Gastrocnemius medialis (tissue), 4 donors: Measurements from ENCODE around the gene PLEKHM2. TPM values are rescaled to one million over a fixed set of nuclear protein-coding genes. Genes with fewer than 3 reads are reported as not detected.

Source experiments
- ATAC-seq, 2 donors: fragments of 150-250 bp; one replicate each; pipeline ENCODE4 v1.9.1; 2016
- DNase-seq, 2 donors: peaks; one replicate each; pipeline ENCODE4 v3.0.0-alpha.2; 2019
- H3K27ac ChIP-seq, 4 donors: fragments of 200-600 bp; sonication (generic); 1 replicate in 1 of 4; 2 replicates in 3 of 4; pipeline ENCODE4 v1.5.1; 2016 to 2018; ENCODE audit warnings: mild to moderate bottlenecking in 2 of 4, moderate library complexity in 1 of 4
- H3K27me3 ChIP-seq, 3 donors: fragments of 200-600 bp; sonication (generic) in 2 of 3; 1 replicate in 1 of 3; 2 replicates in 2 of 3; pipeline versions ENCODE4 v1.5.1 to v1.6.0; 2016 to 2019; ENCODE audit warnings: mild to moderate bottlenecking in 1 of 3, moderate library complexity in 1 of 3
- H3K36me3 ChIP-seq, 2 donors: fragments of 200-600 bp; sonication (generic) in 1 of 2; one replicate each; pipeline ENCODE4 v1.5.1; 2017 to 2018
- H3K4me1 ChIP-seq, 2 donors: fragments of 200-600 bp; sonication (generic) in 1 of 2; one replicate each; pipeline ENCODE4 v1.5.1; 2016 to 2017; ENCODE audit warnings: mild to moderate bottlenecking in 2 of 2
- H3K4me3 ChIP-seq, 4 donors: fragments of 200-600 bp; sonication (generic) in 3 of 4; 1 replicate in 1 of 4; 2 replicates in 3 of 4; pipeline ENCODE4 v1.5.1; 2016 to 2019; ENCODE audit warnings: mild to moderate bottlenecking in 2 of 4
- H3K9me3 ChIP-seq, 3 donors: fragments of 200-600 bp; sonication (generic) in 2 of 3; 1 replicate in 1 of 3; 2 replicates in 2 of 3; pipeline ENCODE4 v1.5.1; 2016 to 2019
- POLR2A ChIP-seq, 2 donors: fragments of 450-650 bp; IDR thresholded peaks; one replicate each; pipeline ENCODE4 v1.6.1; 2017; ENCODE audit warnings: antibody characterized with exemption in 2 of 2, mild to moderate bottlenecking in 2 of 2, moderate library complexity in 2 of 2
- in situ Hi-C, 4 donors: fragments of 200-750 bp; cut with MboI; loops; one replicate each; pipeline versions ENCODE4 v1.15.0 to v1.8.0; 2017; ENCODE audit warnings: low sequenced_read_pairs in 4 of 4
- intact Hi-C: fragments of 100-400 bp; cut with DNase I; formaldehyde crosslinking; loops from one replicate; pipeline ENCODE4 v1.15.1; 2023; ENCODE audit warnings: low total_unique reads
- total RNA-seq, 4 donors: library from RNA; depleted of rRNA; stranded (reverse); fragments of >200 nt; gene quantifications; one replicate each; pipeline versions ENCODE4 v1.1.0 to v1.2.3, GENCODE V29; 2016
- TF ChIP-seq, protein P1 (sequence below), 5 experiments: fragments of 450-650 bp in 3 of 5; fragments of 200-600 bp in 2 of 5; sonication (generic) in 2 of 5; IDR thresholded peaks in 4 of 5; conservative IDR thresholded peaks in 1 of 5; 1 replicate in 4 of 5; 2 replicates in 1 of 5; pipeline ENCODE4 v1.5.1; 2016 to 2019; ENCODE audit warnings: antibody characterized with exemption in 5 of 5, mild to moderate bottlenecking in 3 of 5, moderate library complexity in 3 of 5

Gene PLEKHM2
- total RNA-seq, 4 donors from 2014 or later: 86.7 to 170 (median 144) TPM

DNA sequence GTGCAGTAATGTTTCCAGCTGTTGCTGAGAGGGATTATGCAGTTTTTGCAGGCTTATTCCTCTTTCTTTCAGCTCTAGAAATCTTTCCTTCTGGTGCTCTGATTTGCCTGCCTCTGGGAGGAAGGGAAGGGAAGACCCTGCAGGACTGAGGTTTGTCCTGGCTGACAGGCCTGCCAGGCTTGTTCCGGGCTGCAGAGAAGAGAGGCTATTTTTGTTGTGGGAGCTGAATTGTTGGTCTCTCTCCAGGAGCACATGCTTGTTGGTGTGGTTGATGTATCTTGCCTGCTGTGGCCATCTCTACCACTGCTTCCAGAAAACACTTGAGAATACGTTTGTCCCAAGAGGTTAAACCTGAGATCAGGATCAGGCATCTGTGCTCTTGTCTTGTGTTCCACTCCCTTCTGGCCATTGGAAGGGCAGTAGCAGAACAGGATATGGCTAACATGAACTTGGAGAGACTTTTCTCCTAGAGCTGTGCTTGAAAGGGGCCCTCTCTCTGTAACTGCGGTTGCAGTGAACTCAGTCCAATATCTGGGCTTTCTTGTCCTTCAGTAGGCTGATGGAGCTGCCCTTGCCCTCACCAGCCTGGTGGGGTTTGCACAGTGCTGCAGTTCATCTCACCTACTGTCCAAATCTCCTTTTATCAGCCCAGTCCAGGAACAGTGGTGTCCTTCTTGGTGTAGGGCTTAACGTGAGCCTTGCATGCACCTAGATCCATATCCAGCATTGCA, 30.5 kb downstream of the PLEKHM2 start:
- ATAC-seq (peak; percentile 76 to 80), DNase-seq (peak; percentile 86 to 87)
- H3K4me1 ChIP-seq: peaks cover 83 to 95% of the 10 kb centered on the region in 2 donors
- H3K36me3 ChIP-seq: peaks cover 0 to 15% of the 10 kb centered on the region in 2 donors
- H3K27me3 ChIP-seq: no peaks in the 10 kb centered on the region
- peak overlapping the region; percentile 93 to 96 (median 96) for H3K27ac ChIP-seq
- intact Hi-C loops (loop anchor here (10.0 kb wide), 1 partner anchor 300 kb away; the partner anchor contains the start of gene HSPB7), in situ Hi-C loops (no loop called here)
- H3K9me3 ChIP-seq: no peaks in the 10 kb centered on the region
- TF ChIP-seq, protein P1, sequence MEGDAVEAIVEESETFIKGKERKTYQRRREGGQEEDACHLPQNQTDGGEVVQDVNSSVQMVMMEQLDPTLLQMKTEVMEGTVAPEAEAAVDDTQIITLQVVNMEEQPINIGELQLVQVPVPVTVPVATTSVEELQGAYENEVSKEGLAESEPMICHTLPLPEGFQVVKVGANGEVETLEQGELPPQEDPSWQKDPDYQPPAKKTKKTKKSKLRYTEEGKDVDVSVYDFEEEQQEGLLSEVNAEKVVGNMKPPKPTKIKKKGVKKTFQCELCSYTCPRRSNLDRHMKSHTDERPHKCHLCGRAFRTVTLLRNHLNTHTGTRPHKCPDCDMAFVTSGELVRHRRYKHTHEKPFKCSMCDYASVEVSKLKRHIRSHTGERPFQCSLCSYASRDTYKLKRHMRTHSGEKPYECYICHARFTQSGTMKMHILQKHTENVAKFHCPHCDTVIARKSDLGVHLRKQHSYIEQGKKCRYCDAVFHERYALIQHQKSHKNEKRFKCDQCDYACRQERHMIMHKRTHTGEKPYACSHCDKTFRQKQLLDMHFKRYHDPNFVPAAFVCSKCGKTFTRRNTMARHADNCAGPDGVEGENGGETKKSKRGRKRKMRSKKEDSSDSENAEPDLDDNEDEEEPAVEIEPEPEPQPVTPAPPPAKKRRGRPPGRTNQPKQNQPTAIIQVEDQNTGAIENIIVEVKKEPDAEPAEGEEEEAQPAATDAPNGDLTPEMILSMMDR (IDR thresholded peaks at IDR 0.05 in 4 of 5, conservative IDR thresholded peaks at IDR 0.05 in 1 of 5): no peak
- TF ChIP-seq POLR2A (IDR thresholded peaks at IDR 0.05): peak; percentile 43 to 74
- H3K4me3 ChIP-seq: peak overlapping the region in 1 of 4 donors; percentile 2

DNA sequence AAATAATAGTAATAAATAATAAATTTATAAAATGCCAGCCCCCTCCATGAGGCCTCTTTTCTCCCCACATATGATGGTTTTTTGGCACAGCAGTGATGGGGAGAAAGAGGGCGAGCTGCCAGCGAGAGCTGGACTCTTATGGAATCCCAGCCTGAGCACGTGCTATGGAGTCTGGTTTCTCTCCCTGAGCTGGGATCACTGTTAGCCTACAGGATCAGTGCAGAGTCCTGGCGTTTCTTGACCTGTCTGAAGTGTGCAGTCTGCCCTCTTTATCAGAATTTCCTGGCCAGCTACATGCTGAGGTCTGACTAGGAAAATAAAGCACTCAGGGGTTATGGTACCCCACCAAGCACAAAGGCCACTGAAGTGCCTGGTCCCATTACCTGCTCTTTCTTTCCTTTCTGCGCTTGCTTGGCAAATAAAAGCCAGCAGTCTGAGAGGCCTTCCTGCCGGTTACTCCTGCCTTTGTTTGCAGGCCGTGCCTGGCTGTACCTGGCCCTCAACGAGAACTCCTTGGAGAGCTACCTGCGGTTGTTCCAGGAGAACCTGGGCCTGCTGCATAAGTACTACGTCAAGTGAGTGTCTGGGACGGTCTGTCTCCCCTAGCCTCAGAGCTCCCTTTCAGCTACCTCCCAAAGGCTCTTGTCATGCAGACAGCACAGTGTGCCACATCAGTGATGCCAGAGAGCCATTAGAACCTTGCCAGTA, 33.5 kb downstream of the PLEKHM2 start:
- intact Hi-C loops (loop anchor here (1.0 to 10.0 kb wide), 2 partner anchors 19 to 297 kb away; partner anchors contain the start of genes HSPB7 and SLC25A34), in situ Hi-C loops (no loop called here)
- Histone ChIP-seq H3K4me3 (no peak overlapping the region), H3K4me1 (peaks cover 80 to 82% of the 10 kb centered on the region in 2 donors), H3K27ac (peak overlapping the region; percentile 93 to 96 (median 96)), H3K27me3 (no peaks in the 10 kb centered on the region), H3K9me3 (no peaks in the 10 kb centered on the region), H3K36me3 (peaks cover 0 to 39% of the 10 kb centered on the region in 2 donors)
- ATAC-seq: peak; percentile 15 to 33
- TF ChIP-seq, protein P1 (IDR thresholded peaks at IDR 0.05 in 4 of 5, conservative IDR thresholded peaks at IDR 0.05 in 1 of 5): no peak
- peak in 1 of 2 donors; percentile 54 for DNase-seq

DNA sequence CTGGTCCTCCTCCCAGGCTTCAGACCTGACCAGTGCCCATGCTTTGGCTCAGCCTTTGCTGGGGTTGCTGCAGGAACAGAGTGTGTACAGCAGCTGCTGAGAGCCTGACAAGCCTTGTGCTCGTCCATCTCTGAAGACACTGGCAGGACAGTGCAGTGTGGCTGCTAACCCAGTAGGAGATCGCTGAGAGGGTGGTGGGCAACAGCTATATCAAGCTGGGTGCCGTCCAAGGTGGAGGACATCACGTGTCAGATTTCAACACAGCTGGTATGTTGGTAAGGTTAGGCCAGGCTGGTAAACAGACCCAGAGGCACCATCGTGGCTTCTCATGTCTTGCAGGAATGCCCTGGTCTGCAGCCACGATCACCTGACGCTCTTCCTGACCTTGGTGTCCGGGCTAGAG, 34.1 kb downstream of the PLEKHM2 start:
- DNase-seq (peak; percentile 81 to 93), ATAC-seq (peak; percentile 66 to 77)
- Histone ChIP-seq H3K27ac (peak overlapping the region; percentile 93 to 96 (median 96)), H3K36me3 (peaks cover 0 to 39% of the 10 kb centered on the region in 2 donors), H3K4me1 (peaks cover 80 to 82% of the 10 kb centered on the region in 2 donors), H3K9me3 (no peaks in the 10 kb centered on the region), H3K4me3 (no peak overlapping the region), H3K27me3 (no peaks in the 10 kb centered on the region)
- TF ChIP-seq, protein P1 (IDR thresholded peaks at IDR 0.05 in 4 of 5, conservative IDR thresholded peaks at IDR 0.05 in 1 of 5): peak in 3 of 5 experiments; percentile 11 to 33 (median 30)
- TF ChIP-seq POLR2A (IDR thresholded peaks at IDR 0.05): peak in 1 of 2 donors; percentile 53
- in situ Hi-C loops: no loop called here
- intact Hi-C loops: loop anchor here (1.0 to 10.0 kb wide), 2 partner anchors 18 to 297 kb away; partner anchors contain the start of genes HSPB7 and SLC25A34

DNA sequence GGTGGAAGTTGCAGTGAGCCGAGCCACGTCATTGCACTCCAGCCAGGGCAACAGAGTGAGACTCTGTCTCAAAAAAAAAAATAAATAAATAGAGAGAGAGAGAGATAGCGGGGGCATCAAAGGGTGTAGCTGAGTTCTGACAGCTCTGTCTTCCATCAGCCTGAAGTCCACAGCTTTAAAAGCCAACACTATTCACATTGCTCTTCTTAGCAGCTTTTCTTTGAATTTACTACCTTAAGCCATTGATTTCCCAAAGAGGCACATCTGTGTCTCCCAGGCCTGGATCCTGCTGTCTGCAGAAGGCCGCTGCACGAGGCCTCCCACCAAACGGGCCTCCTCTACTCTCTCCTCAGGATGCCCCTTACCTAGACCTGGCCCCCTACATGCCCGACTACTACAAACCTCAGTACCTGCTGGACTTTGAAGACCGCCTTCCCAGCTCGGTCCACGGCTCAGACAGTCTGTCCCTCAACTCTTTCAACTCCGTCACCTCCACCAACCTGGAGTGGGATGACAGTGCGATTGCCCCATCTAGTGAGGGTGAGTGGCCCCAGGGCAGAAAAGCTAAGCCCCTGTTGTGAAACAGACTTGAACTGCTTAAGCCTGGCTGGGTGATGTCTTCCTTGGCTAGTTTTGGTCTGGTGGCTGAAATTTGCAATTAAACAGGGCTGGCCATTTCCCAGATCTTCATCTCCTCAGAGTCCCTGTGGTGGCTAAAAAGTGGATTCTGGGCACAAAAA, 35.4 kb downstream of the PLEKHM2 start:
- H3K4me1 ChIP-seq: peaks cover 66 to 69% of the 10 kb centered on the region in 2 donors
- in situ Hi-C loops: no loop called here

More for the DNA sequence above, 35.4 kb downstream of the PLEKHM2 start:
- intact Hi-C loops: loop anchor here (10.0 kb wide), 1 partner anchor 295 kb away; the partner anchor contains the start of gene HSPB7
- Histone ChIP-seq H3K27me3 (no peaks in the 10 kb centered on the region), H3K4me3 (no peak overlapping the region), H3K9me3 (no peaks in the 10 kb centered on the region), H3K36me3 (peaks cover 0 to 39% of the 10 kb centered on the region in 2 donors), H3K27ac (peak overlapping the region; percentile 93 to 96 (median 96))
- no peak for ATAC-seq
- TF ChIP-seq, protein P1 (IDR thresholded peaks at IDR 0.05 in 4 of 5, conservative IDR thresholded peaks at IDR 0.05 in 1 of 5): no peak
- no peak for TF ChIP-seq POLR2A (IDR thresholded peaks at IDR 0.05)
- peak in 1 of 2 donors; percentile 53 for DNase-seq
